Middle frontal gyrus (tissue), 1 donor: ENCODE measurements around the gene FAM72B.
"Not testable (repeated sequence)": the region's sequence is repeated elsewhere in the genome, so short reads cannot be mapped to it uniquely, and the experiment has no call there.

Experiments used
- DNase-seq: peaks from one replicate; pipeline ENCODE4 v3.0.0-alpha.2; 2015; ENCODE audit warnings: low spot score; ENCODE audit errors: extremely low spot score

FAM72B gene

DNA sequence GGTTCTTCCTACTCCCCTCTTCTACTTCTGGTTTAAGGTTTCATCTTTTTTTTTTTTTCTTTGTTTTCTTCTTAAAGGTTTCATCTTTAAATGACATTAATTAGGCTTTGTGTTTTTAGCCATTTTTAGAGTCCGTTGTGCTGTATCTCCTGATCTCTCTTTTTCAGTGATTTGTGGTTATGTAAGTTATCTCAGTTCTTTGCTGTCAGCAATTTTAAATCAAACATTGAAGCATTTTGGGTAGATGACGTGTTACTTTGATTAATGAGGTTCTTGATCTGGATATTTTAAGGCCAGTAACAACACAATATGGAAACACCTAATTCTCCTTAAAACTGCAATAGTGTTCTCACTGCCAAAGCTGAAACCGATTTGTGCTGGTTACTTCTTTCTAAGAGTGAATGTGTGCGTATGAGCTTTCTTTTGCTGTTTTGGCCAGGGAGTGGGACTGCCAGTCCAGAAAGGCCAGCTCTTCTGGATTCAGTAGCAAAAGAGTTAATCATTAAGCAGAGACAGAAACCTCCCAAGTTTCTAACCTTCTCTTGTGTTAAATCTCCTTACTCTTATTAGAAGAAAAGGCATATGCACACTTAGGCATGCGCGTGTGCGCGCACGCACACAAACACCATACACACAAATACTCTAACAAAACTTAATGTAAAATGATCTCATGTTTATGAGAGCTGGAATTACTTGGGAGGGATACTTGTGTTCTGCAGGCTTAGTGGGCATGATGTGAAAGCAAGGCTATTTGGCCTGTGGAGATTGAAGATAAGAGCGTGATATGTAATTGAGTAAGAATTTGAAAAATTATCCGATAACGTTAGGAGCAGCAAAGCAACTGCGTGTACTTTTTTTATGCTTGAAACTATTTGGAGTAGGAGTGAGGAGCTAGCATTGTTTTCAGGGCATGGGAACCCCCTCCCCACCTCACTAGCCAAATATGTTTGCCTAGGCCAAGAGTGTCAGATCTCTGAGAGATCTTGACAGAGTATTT, 17.1 kb upstream of the FAM72B start:
- DNase-seq: not testable (repeated sequence)

DNA sequence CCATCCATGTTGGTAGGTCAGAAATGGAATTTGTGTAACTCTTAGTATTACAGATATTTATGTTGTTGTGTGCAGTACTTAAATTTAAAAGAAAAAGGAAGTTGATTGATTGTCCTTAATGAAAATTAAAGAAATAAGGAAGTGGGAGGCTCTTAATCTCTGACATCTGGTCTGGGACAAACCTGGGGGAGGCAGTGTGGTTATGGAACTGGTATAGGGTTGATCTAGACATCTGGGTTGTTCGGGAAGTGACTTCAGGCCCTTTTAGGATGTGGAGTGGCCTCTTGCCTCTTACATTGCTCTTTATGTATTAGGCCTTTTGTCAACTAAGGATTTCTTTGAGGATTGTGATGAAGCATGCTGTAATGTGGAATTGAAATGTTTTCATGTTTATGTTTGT, 16.1 kb upstream of the FAM72B start:
- not testable (repeated sequence) for DNase-seq

DNA sequence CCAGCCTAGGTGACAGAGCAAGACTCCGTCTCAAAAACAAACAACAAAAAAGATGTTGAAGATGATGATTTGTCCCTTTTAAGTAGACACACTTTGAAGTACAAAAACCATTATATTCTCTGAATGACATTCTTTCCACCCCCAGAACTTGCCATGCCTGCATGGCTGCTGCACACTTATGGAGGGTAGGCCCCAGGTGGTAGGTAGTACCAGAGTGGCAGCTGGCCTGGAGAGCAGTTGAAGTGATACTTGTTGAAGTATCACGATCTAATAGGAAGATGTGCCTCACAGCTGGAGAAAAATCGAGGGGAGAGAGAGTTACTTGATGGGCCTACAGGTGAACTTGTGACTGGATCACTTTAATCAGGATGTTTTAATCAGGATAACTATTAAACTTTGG, 15.6 kb upstream of the FAM72B start:
- DNase-seq: not testable (repeated sequence)

DNA sequence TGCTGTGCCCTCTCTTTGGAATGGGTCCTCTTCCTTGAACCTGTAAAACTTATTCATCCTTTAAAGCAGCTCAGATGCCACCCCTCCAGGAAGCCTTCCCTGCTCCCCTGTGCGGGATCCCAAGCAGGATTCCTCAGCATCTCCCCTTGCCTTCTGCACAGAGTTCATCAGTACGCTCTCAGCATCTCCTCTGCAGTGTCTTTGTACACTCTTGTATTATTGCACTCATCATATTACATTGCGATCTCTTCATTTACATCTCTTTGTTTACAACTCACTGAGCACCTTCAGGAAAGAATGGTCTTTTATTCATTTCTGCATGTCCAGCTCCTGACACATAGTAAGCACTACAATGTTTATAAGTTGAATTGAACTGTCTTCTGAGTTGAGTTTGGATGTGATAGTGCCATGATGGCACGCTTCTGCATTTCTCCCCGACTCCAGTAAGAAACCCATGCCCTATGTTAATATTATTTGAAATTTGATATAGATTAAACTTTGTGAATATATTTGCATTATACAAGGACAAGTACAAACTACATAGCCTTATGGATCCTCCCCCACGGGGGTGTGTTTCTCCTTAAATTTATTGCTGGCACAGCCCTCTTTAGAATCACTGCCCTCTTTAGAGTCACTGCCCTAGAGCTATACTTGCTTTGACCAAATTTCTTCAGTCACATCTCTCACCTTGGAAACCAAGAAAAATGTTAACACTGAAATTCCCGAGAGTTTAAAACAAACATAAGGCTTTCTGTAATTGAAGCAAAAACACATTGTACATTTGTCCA, 13.1 kb upstream of the FAM72B start:
- not testable (repeated sequence) for DNase-seq

DNA sequence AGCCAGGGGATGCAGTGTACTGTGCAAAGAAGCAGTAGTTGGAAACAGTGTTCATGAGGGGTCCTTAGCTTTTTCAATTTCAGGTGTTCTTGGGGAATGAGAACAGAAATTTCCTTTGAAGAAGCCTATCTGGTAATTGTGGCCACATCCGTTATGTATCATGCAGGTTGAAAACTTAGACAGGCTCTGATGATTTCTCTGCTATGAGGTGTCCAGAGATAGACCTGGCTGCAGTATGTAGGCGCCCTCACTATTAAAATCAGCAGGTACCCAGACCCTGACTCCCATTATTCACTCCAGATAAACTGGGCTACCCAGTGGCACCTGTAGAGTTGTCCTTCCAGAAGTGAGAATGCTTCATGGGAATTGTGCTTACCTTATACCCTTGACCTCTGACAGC, 8.4 kb upstream of the FAM72B start:
- DNase-seq: not testable (repeated sequence)

DNA sequence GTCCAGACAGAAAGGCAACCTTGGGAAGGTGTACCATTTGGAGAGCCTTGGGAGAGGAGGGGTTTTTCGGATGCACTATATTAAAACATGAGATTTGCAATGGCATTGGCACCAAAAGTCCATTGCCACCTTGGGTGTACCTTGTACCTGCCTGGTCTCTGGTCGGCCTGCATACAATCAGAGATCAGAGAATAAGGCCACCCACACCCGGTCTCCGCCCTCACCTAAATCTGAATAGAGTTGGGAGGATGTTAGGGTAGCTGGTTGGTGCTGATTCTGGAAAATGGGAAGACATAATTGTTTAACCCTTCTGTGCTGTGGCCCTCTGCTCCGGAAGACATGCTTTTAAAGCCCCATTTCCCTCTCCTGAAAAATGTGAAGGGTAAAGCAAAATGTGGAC, 3.8 kb upstream of the FAM72B start:
- DNase-seq: not testable (repeated sequence)

DNA sequence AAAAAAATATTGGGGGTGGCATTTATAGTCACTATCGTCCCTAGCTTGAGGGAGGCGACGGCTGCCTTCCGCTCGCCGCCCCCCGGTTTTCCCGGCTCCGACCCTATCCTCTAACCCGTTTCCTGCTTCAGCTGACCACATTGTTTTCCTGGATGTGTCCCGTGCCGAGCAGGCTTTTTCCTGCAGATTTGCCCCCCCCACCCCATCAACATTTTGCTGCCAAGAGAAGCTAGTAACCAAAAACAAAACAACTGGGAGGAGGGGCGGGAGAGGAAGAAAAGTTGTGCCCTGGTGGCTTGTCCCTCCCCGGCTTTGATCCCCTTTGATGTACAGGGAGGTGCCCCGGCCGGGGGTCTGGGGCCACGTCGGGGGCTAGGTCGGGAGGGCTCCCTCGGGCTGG, 2.1 kb upstream of the FAM72B start:
- not testable (repeated sequence) for DNase-seq

DNA sequence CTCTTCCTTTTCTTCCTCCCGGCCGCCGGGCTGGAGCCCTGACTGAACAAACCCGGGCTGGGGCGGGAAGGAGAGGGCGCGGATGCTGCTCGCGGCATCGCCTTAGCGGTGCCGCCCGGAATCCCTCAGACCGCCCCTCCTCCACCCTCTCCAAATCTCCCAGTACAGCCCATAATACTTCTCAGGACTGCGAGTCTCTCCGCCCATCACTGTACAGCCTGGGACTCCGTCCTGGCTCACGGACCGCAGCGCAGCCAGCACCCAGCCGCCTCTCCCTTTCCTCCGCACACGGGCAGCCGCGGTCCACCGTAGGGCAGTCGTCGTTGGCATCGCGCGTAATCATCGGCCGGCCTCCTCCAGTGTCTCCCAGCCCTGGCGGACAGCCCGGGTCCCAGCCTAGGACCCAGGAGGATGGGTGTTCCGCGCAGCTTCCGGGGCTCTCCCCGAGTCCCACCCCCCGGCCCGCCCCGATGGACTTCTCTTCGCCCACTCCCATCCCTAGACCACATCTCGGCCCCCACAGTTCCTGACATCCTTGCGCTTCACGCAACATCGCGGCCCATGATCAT, 1.1 kb upstream of the FAM72B start:
- DNase-seq: not testable (repeated sequence)

DNA sequence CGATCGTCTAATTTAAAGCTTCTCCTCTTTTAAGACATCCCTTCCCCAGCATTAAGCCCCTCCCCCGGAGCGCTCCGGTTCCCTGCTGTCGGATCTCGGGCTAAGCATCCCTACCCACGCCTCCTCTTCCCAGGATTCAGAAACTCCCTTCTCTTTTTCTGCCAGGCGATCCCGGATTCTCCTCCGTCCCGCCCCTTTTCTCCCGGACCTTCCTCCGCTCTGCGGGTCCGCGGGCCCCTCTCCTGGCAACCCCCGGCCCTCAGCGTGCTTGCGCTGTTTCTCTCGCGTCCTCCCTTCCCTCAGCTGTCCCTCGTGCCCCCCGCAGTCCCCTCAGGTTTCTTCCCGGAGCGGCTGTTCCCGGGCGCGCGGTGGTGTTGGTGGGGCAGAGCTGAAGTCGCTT, 273 bp downstream of the FAM72B start:
- not testable (repeated sequence) for DNase-seq

DNA sequence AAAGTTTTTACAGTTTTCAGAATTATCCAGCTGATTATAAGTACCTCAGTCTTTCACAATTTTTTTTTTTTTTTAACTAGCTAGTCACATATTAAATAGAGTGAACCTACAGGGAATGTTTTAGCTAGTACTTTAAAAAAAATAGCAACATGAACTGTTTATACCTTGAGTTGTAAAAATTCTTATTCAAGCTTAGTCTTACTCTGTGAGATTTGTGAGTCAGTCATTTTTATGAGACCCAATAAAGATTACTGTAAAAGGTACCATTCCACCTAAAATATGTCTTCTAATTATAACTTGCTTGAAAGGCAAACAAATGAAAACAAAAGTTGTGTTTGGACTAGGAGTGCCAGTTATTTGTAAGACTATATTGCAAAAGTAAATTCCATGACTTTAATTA, 5.9 kb downstream of the FAM72B start:
- DNase-seq: not testable (repeated sequence)

DNA sequence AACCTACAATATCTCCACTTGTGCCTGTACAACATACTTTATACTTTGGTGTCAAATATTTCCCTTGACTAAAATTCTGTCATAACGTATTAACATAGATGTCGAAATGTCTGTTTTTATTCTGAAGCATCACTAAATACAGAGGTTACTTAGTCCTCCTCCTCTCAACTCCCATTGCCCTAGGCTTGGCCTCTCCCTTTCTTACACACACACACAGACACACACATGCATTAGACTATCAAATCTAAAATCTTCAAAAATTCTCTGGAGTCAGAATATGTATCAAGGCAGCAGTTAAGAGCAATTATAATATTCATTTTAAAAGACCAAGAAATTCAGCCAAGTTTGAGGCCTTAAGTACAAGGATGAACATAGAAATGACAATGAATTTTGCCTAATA, 7.5 kb downstream of the FAM72B start:
- DNase-seq: not testable (repeated sequence)

DNA sequence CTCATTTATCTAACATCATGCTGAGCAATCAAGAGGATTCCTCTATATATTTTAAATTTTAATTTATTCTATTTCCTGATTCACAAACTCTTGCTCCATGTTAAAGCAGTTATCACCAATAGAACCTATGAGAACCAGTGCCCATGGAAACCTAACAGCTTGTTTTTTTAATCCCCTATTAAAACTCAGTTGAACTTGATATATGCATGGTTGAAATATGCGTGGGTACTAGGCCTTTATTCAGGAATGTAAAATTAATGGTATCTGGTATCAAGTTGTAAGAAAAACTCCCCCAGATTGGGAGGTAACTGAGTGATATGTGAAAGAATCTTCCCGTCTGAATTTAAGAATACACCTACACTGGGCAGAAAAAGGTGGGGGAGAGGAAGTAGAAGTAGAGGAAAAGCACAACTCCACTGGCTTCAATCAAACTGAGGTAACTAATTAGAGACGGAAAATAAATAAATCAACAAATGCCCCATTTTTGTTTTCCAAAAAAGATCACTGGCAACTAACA, 15.9 kb downstream of the FAM72B start:
- DNase-seq: not testable (repeated sequence)

DNA sequence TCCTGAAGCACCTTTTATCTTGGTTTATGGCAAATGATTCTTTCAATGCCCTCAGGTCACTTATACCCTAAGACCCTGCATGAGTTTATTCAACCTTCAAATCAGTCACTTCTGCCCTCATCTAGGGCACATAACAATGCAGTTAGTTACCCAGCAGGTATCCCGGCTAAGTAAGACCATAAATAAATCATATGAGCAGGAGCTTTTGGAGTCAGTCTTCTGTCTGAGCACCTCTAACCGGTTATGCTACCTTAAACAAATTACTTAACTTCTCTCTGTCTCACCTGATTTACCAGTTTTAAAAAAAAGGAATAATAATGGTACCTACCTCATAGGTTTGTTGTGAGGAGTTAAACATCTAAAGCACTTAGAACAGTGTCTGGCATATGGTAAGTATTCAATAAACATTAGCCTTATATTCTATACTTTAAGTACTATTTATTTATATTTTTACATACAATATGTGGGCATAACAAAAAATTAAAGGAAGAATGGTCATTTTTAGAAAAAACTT, 16.9 kb downstream of the FAM72B start:
- not testable (repeated sequence) for DNase-seq

DNA sequence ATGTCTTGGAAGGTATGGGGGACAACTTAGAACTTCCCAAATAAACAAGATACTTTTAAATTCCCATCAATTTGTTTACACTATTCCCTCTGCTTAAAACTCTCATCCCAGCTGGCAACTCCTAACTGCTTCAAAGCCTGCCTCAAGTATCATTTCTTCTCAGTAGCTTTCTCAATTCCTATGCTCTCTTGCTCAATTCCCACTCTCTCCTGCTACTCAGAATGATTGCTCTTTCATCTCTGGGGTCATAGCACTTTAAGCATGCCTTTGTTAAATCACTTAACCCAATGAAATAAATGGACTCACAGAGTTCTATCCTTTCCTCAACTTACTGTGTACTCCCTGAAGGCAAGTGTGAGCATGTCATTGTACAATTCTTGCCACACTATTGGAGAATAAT, 18.8 kb downstream of the FAM72B start:
- not testable (repeated sequence) for DNase-seq

DNA sequence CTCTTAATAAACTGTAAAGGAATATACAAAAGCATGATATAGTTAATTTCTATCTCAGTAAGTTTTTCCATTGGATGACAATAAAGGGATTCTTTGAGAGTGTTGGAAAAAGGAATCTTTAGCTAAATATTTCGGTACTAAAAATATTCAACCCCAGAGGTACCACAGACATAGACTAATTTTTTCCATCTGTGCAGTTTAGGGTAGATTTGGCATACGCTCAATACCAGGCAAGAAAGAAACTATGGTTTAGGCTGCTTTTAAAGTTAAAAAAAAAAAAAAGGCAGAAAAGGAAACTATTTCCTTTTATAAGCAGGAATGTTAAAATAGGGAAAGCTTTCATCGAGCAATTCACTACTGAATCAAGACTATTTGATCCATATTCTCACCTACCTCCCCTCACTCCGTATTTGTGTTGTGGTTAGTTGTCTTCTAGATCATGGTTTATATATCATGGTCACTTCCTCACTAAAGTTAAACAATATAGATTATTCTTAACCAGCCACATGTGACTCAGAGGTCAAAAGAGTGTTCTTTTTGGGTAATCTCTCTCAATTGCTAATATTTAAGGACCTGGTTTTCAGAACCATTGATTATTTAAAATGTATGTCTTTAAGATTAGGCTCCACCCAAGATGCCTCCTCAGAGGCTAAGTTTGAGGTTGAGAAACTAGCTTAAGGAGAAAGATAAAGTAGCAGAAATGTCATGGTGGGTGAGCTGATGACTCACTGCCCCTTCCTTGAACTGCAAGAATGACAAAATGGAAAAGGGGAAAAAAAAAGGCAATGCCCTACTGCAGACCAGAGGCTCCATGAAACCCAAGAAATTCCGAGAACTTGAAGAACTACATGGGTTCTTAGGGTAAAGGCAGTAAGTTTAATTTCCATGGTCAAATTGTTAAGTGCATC, 20.0 kb downstream of the FAM72B start:
- DNase-seq: not testable (repeated sequence)

DNA sequence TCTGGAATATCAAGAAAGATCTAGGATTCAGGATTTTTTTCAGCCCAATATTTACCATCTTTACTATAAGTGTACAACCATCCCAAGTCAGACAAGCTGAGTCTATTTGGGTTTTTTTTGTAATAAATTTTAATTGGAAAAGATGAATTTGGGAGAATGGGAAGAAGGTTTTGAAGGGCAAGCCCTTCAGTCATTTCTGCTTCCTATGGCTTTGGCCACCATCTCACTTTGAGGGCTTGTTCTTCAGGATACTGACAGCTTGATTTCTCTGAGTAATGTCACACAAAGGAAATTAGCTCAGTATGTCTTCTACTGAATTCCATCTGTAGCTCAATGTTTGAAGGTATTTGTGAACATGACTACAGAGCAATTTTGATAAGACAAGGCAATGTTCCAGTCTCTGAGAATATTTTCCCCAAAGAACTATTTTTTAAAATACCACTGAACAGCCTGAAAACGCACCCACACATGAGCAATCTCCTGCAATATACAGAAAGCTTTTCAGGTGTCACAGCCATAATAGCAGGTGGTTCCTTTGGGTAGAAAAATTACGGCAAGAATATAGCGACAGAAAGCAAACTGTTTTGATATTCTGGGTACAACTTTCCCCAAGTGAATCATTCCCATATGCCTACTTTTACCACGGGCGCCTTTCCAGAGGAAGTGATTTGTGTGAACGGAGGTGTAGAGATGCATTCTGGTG, 22.8 kb downstream of the FAM72B start:
- DNase-seq: peak; percentile 2

DNA sequence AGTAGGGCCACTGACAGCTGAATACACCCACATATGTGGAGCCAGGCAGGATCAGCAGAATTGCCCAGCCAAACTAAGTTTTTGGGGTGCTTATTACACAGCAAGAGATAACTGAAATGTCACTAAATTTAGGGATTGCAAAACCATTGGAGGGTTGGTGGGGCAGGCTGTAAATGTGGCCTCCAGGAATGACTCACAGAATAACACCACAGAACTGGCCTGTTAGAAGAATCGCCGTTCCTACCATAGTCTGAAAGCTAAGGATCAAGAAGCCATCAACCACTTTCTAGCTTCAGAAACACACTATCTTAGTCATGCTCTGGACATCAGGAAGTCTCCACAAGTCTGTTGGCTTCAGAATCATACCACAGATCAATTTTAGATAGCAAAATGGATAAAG, 24.0 kb downstream of the FAM72B start:
- DNase-seq: not testable (repeated sequence)

DNA sequence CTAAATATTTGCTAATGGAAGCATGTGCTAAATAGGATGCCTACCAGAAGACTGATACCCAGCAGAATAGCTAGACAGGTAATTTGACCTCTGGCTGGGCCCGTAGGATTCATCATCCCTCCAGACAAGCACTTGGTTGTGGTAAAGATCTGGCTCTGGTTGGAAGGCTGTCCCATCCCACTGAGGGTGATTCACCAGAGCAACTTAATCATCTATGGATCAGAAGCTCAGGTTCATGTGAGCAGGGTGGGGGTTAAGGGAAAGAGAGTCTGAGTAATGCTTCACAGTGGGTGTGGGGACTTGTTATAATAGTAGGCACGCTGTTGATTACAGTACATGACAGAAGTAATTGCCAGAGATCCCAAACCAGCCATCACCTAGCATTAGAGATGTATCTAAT, 26.5 kb downstream of the FAM72B start:
- DNase-seq: not testable (repeated sequence)

DNA sequence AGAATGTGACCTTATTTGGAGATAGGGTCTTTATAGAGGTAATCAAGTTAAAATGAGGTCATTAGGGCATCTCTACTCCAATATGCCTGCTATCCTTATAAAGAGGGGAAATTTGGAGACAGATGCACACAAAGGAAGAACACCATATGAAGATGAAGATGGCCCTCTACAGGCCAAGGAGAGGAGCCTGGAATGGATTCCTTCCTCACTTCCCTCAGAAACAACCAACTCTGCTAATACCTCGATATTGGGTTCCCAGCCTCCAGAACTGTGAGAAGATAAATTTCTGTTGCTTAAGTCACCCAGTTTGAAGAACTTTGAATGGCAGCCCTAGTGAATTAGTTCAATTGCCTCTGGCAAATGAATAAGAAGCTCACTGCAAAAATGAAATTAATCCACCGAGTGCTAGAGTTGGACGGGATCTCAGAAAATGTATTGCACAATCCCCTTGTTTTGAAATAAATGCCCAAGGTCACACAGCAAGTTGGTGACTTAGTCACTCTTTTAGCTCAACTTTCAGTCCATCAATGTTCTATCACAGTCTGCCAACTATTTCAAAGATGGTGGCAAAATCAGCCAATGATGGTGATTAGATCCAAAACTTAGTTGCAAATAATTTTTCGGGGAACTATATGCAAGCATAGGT, 27.1 kb downstream of the FAM72B start:
- not testable (repeated sequence) for DNase-seq
